Measurements from ENCODE around the gene TM9SF3. TPM values are rescaled to one million over a fixed set of nuclear protein-coding genes. Genes with fewer than 3 reads are reported as not detected.

Gene TM9SF3
- total RNA-seq, 1 donor from 2014 or later: 109 TPM

- DNase-seq (ENCODE audit: low read depth): no peak
Observed at GRCh38 chr10:96473866-96474265, 112.9 kb downstream of the TM9SF3 start.

- peak; percentile 44 for DNase-seq (ENCODE audit: low read depth)
Observed at GRCh38 chr10:96470116-96470743, 116.6 kb downstream of the TM9SF3 start.

DNA sequence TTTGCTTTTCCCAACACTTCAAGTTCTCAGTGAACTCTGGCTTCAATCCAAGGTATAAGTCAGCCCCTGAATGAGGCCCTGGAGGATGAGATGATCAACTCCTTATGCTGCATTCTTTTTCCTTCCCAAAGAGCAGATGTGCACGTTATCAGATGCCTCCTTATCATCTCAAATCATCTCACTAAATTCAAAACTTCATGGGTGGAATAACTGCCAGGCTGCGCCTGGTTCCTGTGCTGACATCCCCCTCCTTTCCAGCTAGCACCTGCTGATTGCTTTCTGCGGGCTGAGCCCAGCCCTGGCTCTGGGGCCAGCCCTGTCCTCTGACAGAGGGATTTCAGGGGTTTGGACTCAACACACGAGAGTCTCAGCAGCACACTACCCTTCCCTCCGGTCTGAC, 118.0 kb downstream of the TM9SF3 start:
- DNase-seq (ENCODE audit: low read depth): no peak

Other genes starting within 250 kb of the TM9SF3 start
- gene OPALIN, start 228.0 kb downstream of the TM9SF3 start, total RNA-seq: not detected in 2 replicates
- gene TLL2, start 73.1 kb downstream of the TM9SF3 start, total RNA-seq: 0.45 and 0.57 TPM in 2 replicates
- gene PIK3AP1, start 133.5 kb upstream of the TM9SF3 start, total RNA-seq: 0.29 and 2.0 TPM in 2 replicates
- gene LCOR, start 245.3 kb upstream of the TM9SF3 start, total RNA-seq: 15.6 and 16.8 TPM in 2 replicates